ENCODE data around the gene CD2BP2. TPM values are rescaled to one million over a fixed set of nuclear protein-coding genes. Genes with fewer than 3 reads are reported as not detected.

Gene CD2BP2
- total and polyA plus RNA-seq, 2 of the 13 experiments (the other 11 are each of a cell fraction or from before 2014, with no cell fraction given), result 24.9 to 54.6 TPM

- intact Hi-C loops (cut with micrococcal nuclease; ENCODE audit: unreplicated experiment), result no loop called here
- Histone ChIP-seq H4K20me1 (ENCODE audit: insufficient read depth, low read length) (no peaks in the 10 kb centered on the region), H3K9ac (ENCODE audit: insufficient read depth, low read depth, low read length) (no peak overlapping the region), H3K4me3 (replicated peaks in 1 of 3; ENCODE audit: insufficient read depth in 1 of 3, low read depth in 2 of 3, low read length in 3 of 3) (no peak overlapping the region), H3K4me2 (ENCODE audit: low read depth, low read length) (no peak overlapping the region), H3K27ac (ENCODE audit: extremely low read length, insufficient read depth, low read length) (no peak overlapping the region), H2AFZ (ENCODE audit: low read length) (no peak overlapping the region), H3K9me3 (ENCODE audit: low read length) (no peaks in the 10 kb centered on the region), H3K36me3 (replicated peaks in 1 of 2; ENCODE audit: control insufficient read depth in 1 of 2, insufficient read depth in 2 of 2, low read length in 2 of 2) (peaks cover 16 to 49% of the 10 kb centered on the region in 2 experiments; a peak in 4 of 5 replicates), H3K4me1 (ENCODE audit: insufficient read depth, low read length) (peaks cover 29% of the 10 kb centered on the region), H3K27me3 (ENCODE audit: control insufficient read depth in 1 of 2, insufficient read depth in 2 of 2, low read length in 2 of 2) (no peaks in the 10 kb centered on the region), H3K79me2 (ENCODE audit: insufficient read depth, low read length) (peaks cover 18% of the 10 kb centered on the region)
- in situ Hi-C loops (cut with HindIII; ENCODE audit: extremely low pct_ligation_motif_present, low pct_unique_long_range_greater_than_20kb), result loop anchor here (10.0 kb wide), 1 partner anchor 255 kb away; the partner anchor contains the start of gene ZNF689
- no TSS peak for BruUV-seq (replicated peaks)
- ChIA-PET POLR2A (interaction anchor here (6.7 kb wide), 1 partner anchor 10 kb away, joined by 94 read pairs; the partner anchor contains the start of gene TBC1D10B), CTCF (ENCODE audit: low intra/inter-chr PET ratio, low total read pairs) (no interaction called here)
- TF ChIP-seq CHCHD3 (CRISPR knock-in tag; IDR thresholded peaks at IDR 0.05) (0 out of 2 replicates have a peak, but pooled peaks have one; percentile 51), MLLT10 (CRISPR knock-in tag; IDR thresholded peaks at IDR 0.05) (no peak)
- no peak for FAIRE-seq
- WGBS (ENCODE audit: low lambda C conversion rate), result 96% methylated on average over 5 of the region's 6 CpGs
- ATAC-seq, result no peak
- no peak for DNase-seq (ENCODE audit: low spot score)
Observed at GRCh38 chr16:30359871-30360170, 4.7 kb upstream of the CD2BP2 start.

- no peak overlapping the region for H2AFZ ChIP-seq (ENCODE audit: low read length)
- 98% methylated on average over 28 of the region's 28 CpGs for WGBS (ENCODE audit: low lambda C conversion rate)
- peaks cover 23% of the 10 kb centered on the region for H3K79me2 ChIP-seq (ENCODE audit: insufficient read depth, low read length)
- intact Hi-C loops (cut with micrococcal nuclease; ENCODE audit: unreplicated experiment) (no loop called here), in situ Hi-C loops (cut with HindIII; ENCODE audit: extremely low pct_ligation_motif_present, low pct_unique_long_range_greater_than_20kb) (loop anchor here (10.0 kb wide), 1 partner anchor 256 kb away; the partner anchor contains the start of gene ZNF689)
- no peaks in the 10 kb centered on the region for H3K9me3 ChIP-seq (ENCODE audit: low read length)
- no peak overlapping the region for H3K27ac ChIP-seq (ENCODE audit: extremely low read length, insufficient read depth, low read length)
- no peak for DNase-seq (ENCODE audit: low spot score)
- TF ChIP-seq RBFOX2 (IDR thresholded peaks at IDR 0.05; ENCODE audit: low read depth, low read length), result peak; percentile 56
- no peak for TF ChIP-seq SRSF4 (IDR thresholded peaks at IDR 0.05; ENCODE audit: low read depth, low read length, poor library complexity, severe bottlenecking)
- peak; percentile 85 for TF ChIP-seq AGO2 (optimal IDR thresholded peaks at IDR 0.05; ENCODE audit: low read depth, low read length)
- 0 out of 4 replicates have a peak, but pooled peaks of 1 of the 2 experiments have one; percentile 12 for TF ChIP-seq POLR2A (IDR thresholded peaks at IDR 0.05; ENCODE audit: insufficient read depth in 1 of 2, low read depth in 2 of 2, low read length in 2 of 2)
- peak; percentile 41 for TF ChIP-seq AGO1 (IDR thresholded peaks at IDR 0.05; ENCODE audit: low read depth, low read length, poor library complexity, severe bottlenecking)
- H3K4me1 ChIP-seq (ENCODE audit: insufficient read depth, low read length), result peaks cover 30% of the 10 kb centered on the region
- BruUV-seq (replicated peaks), result no TSS peak
- POLR2A ChIA-PET, result interaction anchor here (1.7 to 6.7 kb wide), 2 partner anchors 10 to 51 kb away, joined by 4 to 94 read pairs; partner anchors contain the start of gene TBC1D10B
- FAIRE-seq, result no peak
- H3K27me3 ChIP-seq (ENCODE audit: control insufficient read depth in 1 of 2, insufficient read depth in 2 of 2, low read length in 2 of 2), result no peaks in the 10 kb centered on the region; a peak in 1 of 5 replicates
- H3K4me2 ChIP-seq (ENCODE audit: low read depth, low read length), result no peak overlapping the region
- no peak for ATAC-seq
- peaks cover 13 to 44% of the 10 kb centered on the region in 2 experiments; a peak in 4 of 5 replicates for H3K36me3 ChIP-seq (replicated peaks in 1 of 2; ENCODE audit: control insufficient read depth in 1 of 2, insufficient read depth in 2 of 2, low read length in 2 of 2)
- H3K9ac ChIP-seq (ENCODE audit: insufficient read depth, low read depth, low read length), result no peak overlapping the region
- CTCF ChIA-PET (ENCODE audit: low intra/inter-chr PET ratio, low total read pairs), result no interaction called here
- H4K20me1 ChIP-seq (ENCODE audit: insufficient read depth, low read length), result no peaks in the 10 kb centered on the region
- H3K4me3 ChIP-seq (replicated peaks in 1 of 3; ENCODE audit: insufficient read depth in 1 of 3, low read depth in 2 of 3, low read length in 3 of 3), result no peak overlapping the region
Observed at GRCh38 chr16:30358990-30359870, 4.1 kb upstream of the CD2BP2 start.
